Astrocyte (in vitro differentiated cells and primary cell): ENCODE data around the gene TLN1. TPM values are rescaled to one million over a fixed set of nuclear protein-coding genes. Genes with fewer than 3 reads are reported as not detected.

ENCODE experiments used
- DNase-seq: peaks from one replicate; pipeline ENCODE4 v3.0.0-alpha.2; 2010; ENCODE audit warnings: low read depth
- FAIRE-seq: peaks from 2 replicates; lab custom pipeline; 2011; peaks lifted over from hg19 to GRCh38; lab: Jason Lieb, UNC
- H2AFZ ChIP-seq: 2 replicates; pipeline ENCODE4 v1.6.0; 2012; ENCODE audit warnings: low read depth, low read length, inconsistent platforms
- H3K27ac ChIP-seq: 2 replicates; pipeline ENCODE4 v1.5.1; 2011; ENCODE audit warnings: low read depth, low read length, inconsistent platforms
- H3K27me3 ChIP-seq: 2 replicates; pipeline ENCODE4 v1.6.0; 2011; ENCODE audit warnings: low read length, inconsistent platforms; ENCODE audit not compliant: insufficient read depth
- H3K36me3 ChIP-seq: 2 replicates; pipeline ENCODE4 v1.5.1; 2011; ENCODE audit warnings: low read length, inconsistent platforms; ENCODE audit not compliant: insufficient read depth
- H3K4me1 ChIP-seq: 2 replicates; pipeline ENCODE4 v1.5.1; 2011; ENCODE audit warnings: low read length, inconsistent platforms; ENCODE audit not compliant: insufficient read depth
- H3K4me2 ChIP-seq: 2 replicates; pipeline ENCODE4 v1.6.0; 2012; ENCODE audit warnings: low read length, inconsistent platforms
- H3K4me3 ChIP-seq: 2 replicates; pipeline ENCODE4 v1.5.1; 2011; ENCODE audit warnings: low read depth, mild to moderate bottlenecking, low read length, inconsistent platforms; ENCODE audit not compliant: insufficient read depth
- H3K79me2 ChIP-seq: 2 replicates; pipeline ENCODE4 v1.6.0; 2012; ENCODE audit warnings: mild to moderate bottlenecking, low read length, inconsistent platforms; ENCODE audit not compliant: insufficient read depth
- H3K9ac ChIP-seq: 2 replicates; pipeline ENCODE4 v1.6.0; 2012; ENCODE audit warnings: mild to moderate bottlenecking, low read length, inconsistent platforms
- H3K9me3 ChIP-seq: 2 replicates; pipeline ENCODE4 v1.5.1; 2012; ENCODE audit warnings: low read depth, mild to moderate bottlenecking, low read length, inconsistent platforms; ENCODE audit not compliant: insufficient read depth
- H4K20me1 ChIP-seq: 2 replicates; pipeline ENCODE4 v1.6.0; 2012; ENCODE audit warnings: low read length, inconsistent platforms; ENCODE audit not compliant: insufficient read depth
- H3K27ac Mint-ChIP-seq: one replicate; pipeline ENCODE4 v1.8.0; 2021; ENCODE audit warnings: mild to moderate bottlenecking, mixed read lengths; ENCODE audit not compliant: unreplicated experiment
- H3K27me3 Mint-ChIP-seq: one replicate; pipeline ENCODE4 v1.8.0; 2021; ENCODE audit warnings: low read depth, mixed read lengths; ENCODE audit not compliant: unreplicated experiment
- H3K36me3 Mint-ChIP-seq: one replicate; pipeline ENCODE4 v1.8.0; 2021; ENCODE audit warnings: low read depth, mixed read lengths; ENCODE audit not compliant: unreplicated experiment
- H3K4me1 Mint-ChIP-seq: one replicate; pipeline ENCODE4 v1.8.0; 2021; ENCODE audit warnings: low read depth, mixed read lengths; ENCODE audit not compliant: unreplicated experiment
- H3K4me3 Mint-ChIP-seq: one replicate; pipeline ENCODE4 v1.8.0; 2021; ENCODE audit warnings: mild to moderate bottlenecking, moderate library complexity, mixed read lengths; ENCODE audit not compliant: unreplicated experiment
- H3K9me3 Mint-ChIP-seq: one replicate; pipeline ENCODE4 v1.8.0; 2021; ENCODE audit warnings: mild to moderate bottlenecking, mixed read lengths; ENCODE audit not compliant: unreplicated experiment
- EZH2 ChIP-seq: IDR thresholded peaks from 2 replicates; pipeline ENCODE4 v1.6.1; 2012; ENCODE audit warnings: mild to moderate bottlenecking, low read length, inconsistent platforms; ENCODE audit not compliant: insufficient read depth
- total RNA-seq: library from RNA; stranded (reverse); gene quantifications from 2 replicates; pipeline ENCODE4 v1.2.1, GENCODE V29; 2021
- TF ChIP-seq, protein P1 (sequence below): IDR thresholded peaks from 2 replicates; pipeline ENCODE4 v1.5.1; 2011; ENCODE audit warnings: low read depth, mild to moderate bottlenecking, inconsistent platforms, low read length, moderate library complexity; ENCODE audit not compliant: insufficient read depth

Gene TLN1
- total RNA-seq, 1 donor from 2014 or later: 525 TPM

DNA sequence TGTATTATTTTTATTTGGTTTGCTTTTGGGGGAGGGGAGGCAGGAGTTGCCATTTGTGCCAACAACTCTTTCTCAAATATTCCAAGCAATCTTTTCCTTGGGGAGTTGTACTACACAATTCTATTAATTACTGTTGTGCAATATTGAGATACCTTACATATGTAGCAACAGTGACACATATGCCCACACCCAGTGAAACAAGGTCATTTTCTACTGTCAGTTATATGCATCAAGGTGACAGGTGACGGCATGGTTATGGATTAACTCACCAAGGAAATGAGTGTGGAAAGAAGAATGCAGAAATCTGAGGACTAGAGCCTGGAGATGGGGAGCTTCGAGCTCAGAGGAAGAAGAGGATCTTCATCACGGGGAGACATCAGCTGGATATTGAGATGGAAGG is 39.9 kb upstream of the TLN1 start:
- Histone ChIP-seq H3K4me3 (no peak overlapping the region), H3K4me1 (no peaks in the 10 kb centered on the region), H3K9ac (no peak overlapping the region), H3K9me3 (no peaks in the 10 kb centered on the region), H4K20me1 (no peaks in the 10 kb centered on the region), H3K79me2 (no peaks in the 10 kb centered on the region), H3K27ac (no peak overlapping the region), H2AFZ (no peak overlapping the region), H3K4me2 (no peak overlapping the region), H3K36me3 (no peaks in the 10 kb centered on the region), H3K27me3 (peaks cover 24% of the 10 kb centered on the region)
- no peak for DNase-seq
- no peaks in the 10 kb centered on the region for H3K27me3 Mint-ChIP-seq
- H3K4me3 Mint-ChIP-seq: no peak overlapping the region
- no peaks in the 10 kb centered on the region for H3K36me3 Mint-ChIP-seq
- H3K27ac Mint-ChIP-seq: no peak overlapping the region
- H3K9me3 Mint-ChIP-seq: no peaks in the 10 kb centered on the region
- H3K4me1 Mint-ChIP-seq: no peaks in the 10 kb centered on the region
- FAIRE-seq: no peak
- TF ChIP-seq, protein P1, sequence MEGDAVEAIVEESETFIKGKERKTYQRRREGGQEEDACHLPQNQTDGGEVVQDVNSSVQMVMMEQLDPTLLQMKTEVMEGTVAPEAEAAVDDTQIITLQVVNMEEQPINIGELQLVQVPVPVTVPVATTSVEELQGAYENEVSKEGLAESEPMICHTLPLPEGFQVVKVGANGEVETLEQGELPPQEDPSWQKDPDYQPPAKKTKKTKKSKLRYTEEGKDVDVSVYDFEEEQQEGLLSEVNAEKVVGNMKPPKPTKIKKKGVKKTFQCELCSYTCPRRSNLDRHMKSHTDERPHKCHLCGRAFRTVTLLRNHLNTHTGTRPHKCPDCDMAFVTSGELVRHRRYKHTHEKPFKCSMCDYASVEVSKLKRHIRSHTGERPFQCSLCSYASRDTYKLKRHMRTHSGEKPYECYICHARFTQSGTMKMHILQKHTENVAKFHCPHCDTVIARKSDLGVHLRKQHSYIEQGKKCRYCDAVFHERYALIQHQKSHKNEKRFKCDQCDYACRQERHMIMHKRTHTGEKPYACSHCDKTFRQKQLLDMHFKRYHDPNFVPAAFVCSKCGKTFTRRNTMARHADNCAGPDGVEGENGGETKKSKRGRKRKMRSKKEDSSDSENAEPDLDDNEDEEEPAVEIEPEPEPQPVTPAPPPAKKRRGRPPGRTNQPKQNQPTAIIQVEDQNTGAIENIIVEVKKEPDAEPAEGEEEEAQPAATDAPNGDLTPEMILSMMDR: no peak
- no peak for TF ChIP-seq EZH2

DNA sequence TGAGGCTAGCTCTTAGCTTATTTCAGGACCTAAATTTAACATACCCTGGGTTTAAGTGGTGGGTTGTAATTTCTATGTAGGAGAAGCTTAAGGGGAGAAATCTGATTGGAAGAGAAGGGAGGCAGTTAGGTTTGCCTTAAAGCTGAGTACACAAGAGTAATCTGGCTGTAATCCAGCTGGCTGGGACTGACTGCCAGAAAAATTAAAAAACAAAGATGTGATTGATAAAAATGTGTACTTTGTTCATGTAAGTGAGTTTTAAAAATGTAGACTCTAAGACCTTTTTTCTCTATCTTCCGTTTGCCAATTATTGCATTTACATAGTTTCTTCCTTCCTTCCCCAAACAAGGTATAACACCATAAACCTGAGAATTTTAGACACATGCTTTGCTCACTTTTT is 39.5 kb upstream of the TLN1 start:
- Histone ChIP-seq H3K36me3 (no peaks in the 10 kb centered on the region), H3K27ac (no peak overlapping the region), H4K20me1 (no peaks in the 10 kb centered on the region), H3K9ac (no peak overlapping the region), H3K4me2 (no peak overlapping the region), H3K27me3 (peaks cover 24% of the 10 kb centered on the region), H2AFZ (no peak overlapping the region), H3K4me3 (no peak overlapping the region), H3K9me3 (no peaks in the 10 kb centered on the region), H3K4me1 (no peaks in the 10 kb centered on the region), H3K79me2 (no peaks in the 10 kb centered on the region)
- no peaks in the 10 kb centered on the region for H3K27me3 Mint-ChIP-seq
- no peak for FAIRE-seq
- no peak overlapping the region for H3K4me3 Mint-ChIP-seq
- TF ChIP-seq EZH2: no peak
- TF ChIP-seq, protein P1: no peak
- no peaks in the 10 kb centered on the region for H3K4me1 Mint-ChIP-seq
- no peak overlapping the region for H3K27ac Mint-ChIP-seq
- no peaks in the 10 kb centered on the region for H3K36me3 Mint-ChIP-seq
- DNase-seq: no peak
- no peaks in the 10 kb centered on the region for H3K9me3 Mint-ChIP-seq

DNA sequence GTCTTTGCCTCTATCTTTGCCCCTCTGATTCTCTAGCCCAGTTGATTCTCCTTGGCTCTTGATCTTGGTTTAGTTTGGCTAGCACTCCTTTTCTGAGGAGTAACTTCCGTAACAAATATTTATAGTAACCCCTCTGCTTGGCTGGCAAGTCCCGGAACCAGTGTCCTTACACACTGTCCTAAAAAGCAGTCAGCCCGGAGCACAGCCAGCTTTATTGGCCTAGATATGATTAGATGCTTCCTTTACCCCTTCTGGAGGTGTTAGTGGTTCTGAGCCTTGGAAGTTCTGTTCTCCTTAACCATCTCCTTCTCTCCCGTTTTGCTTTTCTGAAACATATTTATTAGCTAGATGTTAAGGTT is 39.1 kb upstream of the TLN1 start:
- Histone ChIP-seq H3K79me2 (no peaks in the 10 kb centered on the region), H3K27me3 (peaks cover 24% of the 10 kb centered on the region), H3K36me3 (no peaks in the 10 kb centered on the region), H2AFZ (no peak overlapping the region), H3K9me3 (no peaks in the 10 kb centered on the region), H3K9ac (no peak overlapping the region), H3K4me1 (no peaks in the 10 kb centered on the region), H4K20me1 (no peaks in the 10 kb centered on the region), H3K4me2 (no peak overlapping the region), H3K27ac (no peak overlapping the region), H3K4me3 (no peak overlapping the region)
- no peak for FAIRE-seq
- H3K36me3 Mint-ChIP-seq: no peaks in the 10 kb centered on the region
- H3K4me3 Mint-ChIP-seq: no peak overlapping the region
- no peak for DNase-seq
- H3K27me3 Mint-ChIP-seq: no peaks in the 10 kb centered on the region
- H3K27ac Mint-ChIP-seq: no peak overlapping the region
- TF ChIP-seq, protein P1: no peak
- no peak for TF ChIP-seq EZH2
- H3K9me3 Mint-ChIP-seq: no peaks in the 10 kb centered on the region
- no peaks in the 10 kb centered on the region for H3K4me1 Mint-ChIP-seq
